Lower leg skin (tissue), 4 donors: Measurements from ENCODE around the gene NPAS3. TPM values are rescaled to one million over a fixed set of nuclear protein-coding genes. Genes with fewer than 3 reads are reported as not detected.

Source experiments
- DNase-seq, 2 donors: peaks; one replicate each; pipeline ENCODE4 v3.0.0-alpha.2; 2019; ENCODE audit warnings: low spot score in 2 of 2
- H3K4me3 ChIP-seq: fragments of 200-600 bp; sonication (generic); 2 replicates; pipeline ENCODE4 v1.5.1; 2017; ENCODE audit warnings: mild to moderate bottlenecking, low read depth; ENCODE audit not compliant: poor library complexity, severe bottlenecking
- POLR2A ChIP-seq, 2 donors: fragments of 450-650 bp; IDR thresholded peaks; one replicate each; pipeline ENCODE4 v1.6.1; 2016 to 2017; ENCODE audit warnings: antibody characterized with exemption in 2 of 2, mild to moderate bottlenecking in 1 of 2, moderate library complexity in 1 of 2
- WGBS, 2 donors: methylation state at CpG; one replicate each; pipeline ENCODE4 v1.1.5; 2018; 5-methylcytosine and 5-hydroxymethylcytosine counted together
- intact Hi-C: fragments of 100-400 bp; cut with DNase I; formaldehyde crosslinking; loops from one replicate; pipeline ENCODE4 v1.15.0; 2023; ENCODE audit warnings: low total_unique reads
- total RNA-seq, 4 donors: library from RNA; depleted of rRNA; stranded (reverse); fragments of >200 nt; gene quantifications; one replicate each; pipeline ENCODE4 v1.1.0, GENCODE V29; 2016
- TF ChIP-seq, protein P1 (sequence below), 3 donors: fragments of 450-650 bp; IDR thresholded peaks; one replicate each; pipeline ENCODE4 v1.5.1; 2016; ENCODE audit warnings: antibody characterized with exemption in 3 of 3, mild to moderate bottlenecking in 3 of 3, moderate library complexity in 2 of 3

Gene NPAS3
- total RNA-seq, 4 donors from 2014 or later, result 0.25 to 0.29 TPM; not detected in 2

DNA sequence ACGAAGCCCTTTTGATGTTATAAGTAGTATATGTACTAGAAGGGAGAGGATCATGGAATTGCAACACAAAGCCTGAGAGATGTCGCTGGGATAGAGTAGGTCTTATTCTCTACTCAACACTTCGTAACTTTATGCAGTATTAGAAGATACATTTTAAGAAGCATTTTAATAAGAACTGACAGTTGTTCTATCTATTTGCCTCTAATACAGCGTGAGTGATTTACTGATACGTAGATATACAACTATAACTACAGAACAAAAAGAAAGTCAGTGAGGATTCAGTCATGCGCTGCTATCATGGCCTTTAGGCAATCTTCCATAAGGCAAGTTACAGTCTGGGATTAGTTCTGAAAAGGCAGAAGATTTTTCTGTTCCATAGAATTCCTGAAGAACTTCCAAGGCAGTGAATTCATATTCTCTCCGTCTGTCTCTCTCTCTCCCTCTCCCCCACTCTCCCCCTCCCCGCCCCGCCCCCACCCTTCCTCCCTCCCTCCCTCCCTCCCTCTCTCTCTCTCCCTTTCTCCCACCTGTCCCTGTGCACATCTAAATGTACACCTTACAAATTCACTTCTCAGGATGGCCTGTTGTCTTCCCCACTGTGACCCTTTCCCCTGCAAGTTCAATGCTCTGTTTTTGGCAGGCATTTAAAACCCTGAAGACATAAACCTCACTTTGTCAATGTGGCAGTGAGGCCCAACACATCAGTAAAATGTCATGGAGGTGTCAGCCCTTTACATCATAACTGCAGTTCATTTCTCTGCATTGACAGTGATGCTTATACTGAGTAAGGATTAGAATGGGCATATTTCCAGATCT lies 541.6 kb downstream of the NPAS3 start:
- no peak overlapping the region for H3K4me3 ChIP-seq
- no peak for TF ChIP-seq POLR2A (IDR thresholded peaks at IDR 0.05)
- TF ChIP-seq, protein P1, sequence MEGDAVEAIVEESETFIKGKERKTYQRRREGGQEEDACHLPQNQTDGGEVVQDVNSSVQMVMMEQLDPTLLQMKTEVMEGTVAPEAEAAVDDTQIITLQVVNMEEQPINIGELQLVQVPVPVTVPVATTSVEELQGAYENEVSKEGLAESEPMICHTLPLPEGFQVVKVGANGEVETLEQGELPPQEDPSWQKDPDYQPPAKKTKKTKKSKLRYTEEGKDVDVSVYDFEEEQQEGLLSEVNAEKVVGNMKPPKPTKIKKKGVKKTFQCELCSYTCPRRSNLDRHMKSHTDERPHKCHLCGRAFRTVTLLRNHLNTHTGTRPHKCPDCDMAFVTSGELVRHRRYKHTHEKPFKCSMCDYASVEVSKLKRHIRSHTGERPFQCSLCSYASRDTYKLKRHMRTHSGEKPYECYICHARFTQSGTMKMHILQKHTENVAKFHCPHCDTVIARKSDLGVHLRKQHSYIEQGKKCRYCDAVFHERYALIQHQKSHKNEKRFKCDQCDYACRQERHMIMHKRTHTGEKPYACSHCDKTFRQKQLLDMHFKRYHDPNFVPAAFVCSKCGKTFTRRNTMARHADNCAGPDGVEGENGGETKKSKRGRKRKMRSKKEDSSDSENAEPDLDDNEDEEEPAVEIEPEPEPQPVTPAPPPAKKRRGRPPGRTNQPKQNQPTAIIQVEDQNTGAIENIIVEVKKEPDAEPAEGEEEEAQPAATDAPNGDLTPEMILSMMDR (IDR thresholded peaks at IDR 0.05), result no peak
- intact Hi-C loops, result no loop called here
- 61 to 76% methylated on average over 9 of the region's 9 CpGs for WGBS, 2 donors
- no peak for DNase-seq

DNA sequence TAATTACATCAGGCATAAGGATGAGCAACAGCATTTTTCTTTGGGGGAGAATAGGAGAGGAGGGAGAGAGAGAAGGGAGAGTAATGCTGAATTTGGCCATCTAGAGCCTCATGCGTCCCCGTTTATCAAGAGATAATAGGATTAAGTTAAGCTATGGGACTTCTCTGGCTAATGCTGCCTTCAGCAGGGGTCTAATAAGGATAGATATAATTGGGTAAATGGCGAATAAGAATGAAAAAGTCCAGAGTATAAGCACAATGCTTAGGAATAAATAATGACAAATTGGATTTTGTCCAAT lies 542.2 kb downstream of the NPAS3 start:
- intact Hi-C loops, result no loop called here
- no peak for DNase-seq
- H3K4me3 ChIP-seq, result no peak overlapping the region
- WGBS, 2 donors, result 87 to 95% methylated on average over 3 of the region's 3 CpGs
- TF ChIP-seq, protein P1 (IDR thresholded peaks at IDR 0.05), result no peak
- TF ChIP-seq POLR2A (IDR thresholded peaks at IDR 0.05), result no peak

DNA sequence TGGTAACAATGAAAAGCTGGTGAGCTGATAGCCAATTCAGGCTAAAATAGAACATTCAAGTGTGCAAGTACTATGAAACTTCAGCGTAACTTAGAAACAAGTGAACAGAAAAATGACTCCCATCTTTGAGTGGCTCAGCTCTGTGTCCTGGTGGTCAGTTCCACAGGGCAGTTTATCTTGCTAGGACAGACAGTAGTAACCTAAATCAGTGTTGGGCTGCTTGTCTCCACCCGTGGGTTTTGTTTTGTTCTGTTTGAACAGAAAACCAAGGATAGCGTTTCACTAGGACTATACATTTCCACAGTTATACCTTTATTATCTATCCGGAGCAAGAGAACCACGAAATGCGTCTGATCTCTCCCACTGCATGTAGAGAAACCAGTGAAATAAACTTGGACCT lies 544.4 kb downstream of the NPAS3 start:
- 93% methylated on average over 6 of the region's 6 CpGs for WGBS, 2 donors
- intact Hi-C loops, result no loop called here
- DNase-seq, result no peak
- TF ChIP-seq, protein P1 (IDR thresholded peaks at IDR 0.05), result no peak
- no peak for TF ChIP-seq POLR2A (IDR thresholded peaks at IDR 0.05)
- no peak overlapping the region for H3K4me3 ChIP-seq

DNA sequence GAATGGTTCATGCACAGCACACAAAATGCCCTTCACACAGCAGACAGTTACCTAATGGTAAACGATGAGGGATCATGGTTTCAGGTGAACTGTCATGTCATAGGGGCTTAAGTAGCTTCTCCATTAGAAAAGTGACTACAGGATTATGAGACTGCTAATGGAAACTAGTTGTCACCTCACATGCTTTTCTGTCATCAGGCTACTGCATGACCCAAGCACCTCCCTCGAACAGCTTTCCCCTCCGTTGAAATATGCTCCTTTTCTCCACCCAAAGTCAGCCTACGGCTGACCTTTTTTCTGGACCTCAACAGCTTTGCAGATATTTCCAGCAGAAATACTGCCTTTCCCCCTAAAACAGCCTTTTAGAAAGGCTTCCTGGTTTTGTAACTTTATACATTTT lies 544.9 kb downstream of the NPAS3 start:
- WGBS, 2 donors, result 82 to 87% methylated on average over 4 of the region's 4 CpGs
- DNase-seq, result no peak
- no peak overlapping the region for H3K4me3 ChIP-seq
- intact Hi-C loops, result no loop called here
- no peak for TF ChIP-seq POLR2A (IDR thresholded peaks at IDR 0.05)
- TF ChIP-seq, protein P1 (IDR thresholded peaks at IDR 0.05), result no peak

DNA sequence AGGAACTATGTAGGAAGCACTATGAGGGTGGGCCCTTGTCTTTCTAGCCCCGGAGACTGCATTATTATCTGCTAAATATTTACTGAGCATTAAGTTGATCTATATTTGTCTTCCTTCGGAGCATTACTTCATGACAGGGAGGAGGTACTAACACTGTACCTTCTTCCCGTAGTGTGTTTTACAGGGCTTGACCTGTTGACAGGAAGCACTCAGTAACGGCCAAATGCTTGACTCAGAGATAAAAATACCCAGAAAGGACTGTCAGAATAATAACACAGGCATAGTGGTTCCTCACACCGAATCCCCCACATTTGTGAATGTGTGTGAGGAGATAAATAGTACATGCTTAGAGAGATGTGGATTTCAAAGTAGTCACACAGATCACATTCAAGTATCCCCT lies 545.6 kb downstream of the NPAS3 start:
- intact Hi-C loops, result no loop called here
- 56 to 65% methylated on average over 5 of the region's 5 CpGs for WGBS, 2 donors
- TF ChIP-seq, protein P1 (IDR thresholded peaks at IDR 0.05), result no peak
- no peak for TF ChIP-seq POLR2A (IDR thresholded peaks at IDR 0.05)

More for the DNA sequence above, 545.6 kb downstream of the NPAS3 start:
- no peak overlapping the region for H3K4me3 ChIP-seq
- no peak for DNase-seq
